Large intestine (tissue), 3 donors: ENCODE measurements around the gene RACGAP1. TPM values are rescaled to one million over a fixed set of nuclear protein-coding genes. Genes with fewer than 3 reads are reported as not detected.

Experiments
- DNase-seq, 2 donors: peaks; one replicate each; pipeline versions ENCODE4 v3.0.0 to v3.0.0-alpha.2; 2013
- H3K27ac ChIP-seq: one replicate; pipeline ENCODE4 v1.5.1; 2013; ENCODE audit warnings: low read length
- H3K27me3 ChIP-seq: 2 replicates; pipeline ENCODE4 v1.6.1; 2013; ENCODE audit warnings: low read length; ENCODE audit not compliant: control insufficient read depth, insufficient read depth
- H3K36me3 ChIP-seq: 2 replicates; pipeline ENCODE4 v1.6.1; 2013; ENCODE audit warnings: low read length; ENCODE audit not compliant: control insufficient read depth, insufficient read depth
- H3K4me1 ChIP-seq: one replicate; pipeline ENCODE4 v1.6.1; 2013; ENCODE audit warnings: low read length; ENCODE audit not compliant: control insufficient read depth, insufficient read depth
- H3K4me3 ChIP-seq: one replicate; pipeline ENCODE4 v1.5.1; 2013; ENCODE audit warnings: low read length
- H3K9me3 ChIP-seq: one replicate; pipeline ENCODE4 v1.6.1; 2013; ENCODE audit warnings: mild to moderate bottlenecking, low read depth, low read length, moderate library complexity; ENCODE audit not compliant: control insufficient read depth
- WGBS: methylation state at CpG from one replicate; pipeline ENCODE4 v1.1.5; 2013; ENCODE audit warnings: low lambda C conversion rate; ENCODE audit not compliant: insufficient coverage; 5-methylcytosine and 5-hydroxymethylcytosine counted together
- polyA plus RNA-seq: library from polyadenylated mRNA; unstranded; fragments of 120-200 nt; gene quantifications from one replicate; pipeline ENCODE4 v1.2.1, GENCODE V29; 2013

Gene RACGAP1
- polyA plus RNA-seq, 1 donor, result 21.8 TPM

DNA sequence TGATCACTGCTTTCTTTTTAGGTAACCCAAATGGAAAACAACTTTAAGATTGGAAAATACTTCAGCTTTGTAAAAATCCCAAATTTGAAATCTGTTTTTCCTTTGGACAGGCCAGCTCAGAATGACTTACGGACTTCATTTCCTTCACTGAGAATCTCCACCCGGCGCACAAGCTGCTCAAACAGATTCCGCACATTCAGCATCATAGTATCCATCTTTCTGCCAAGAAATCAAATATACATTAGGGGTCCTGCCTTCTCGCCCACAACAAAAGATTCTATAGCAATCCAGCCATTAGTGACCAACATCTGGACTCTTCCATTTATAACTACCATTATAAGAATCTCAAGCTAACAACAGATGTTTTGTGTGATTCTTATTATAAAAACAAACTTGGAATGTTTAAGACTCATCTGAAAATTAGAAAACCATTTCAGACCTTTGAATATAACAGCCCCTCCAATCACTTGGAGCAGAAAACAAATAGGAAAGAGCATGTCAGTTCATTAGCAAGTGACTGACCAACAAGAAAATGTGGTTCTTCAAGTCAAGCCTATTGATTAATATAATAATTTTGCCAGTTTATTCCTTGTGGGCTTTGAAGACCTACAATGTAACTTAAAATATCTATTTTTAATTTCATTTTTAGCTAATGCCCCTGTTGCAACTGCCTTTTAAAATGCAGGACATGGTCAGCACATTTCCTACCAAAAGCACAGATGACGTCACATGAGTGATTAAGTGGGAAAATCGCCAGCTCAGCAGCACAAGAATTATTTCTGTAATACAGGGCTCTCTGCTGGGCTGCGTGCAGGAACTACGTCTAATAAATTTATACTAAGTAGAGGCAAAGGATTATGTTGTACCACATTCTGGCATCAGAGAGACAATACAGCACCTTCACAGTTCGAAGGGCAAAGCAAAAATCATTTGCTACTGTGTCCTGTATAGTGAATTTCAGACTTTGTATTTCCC lies 8.5 kb downstream of the RACGAP1 start:
- H3K27ac ChIP-seq, result peak overlapping the region; percentile 68
- H3K4me3 ChIP-seq, result no peak overlapping the region
- no peaks in the 10 kb centered on the region for H3K27me3 ChIP-seq
- DNase-seq, result peak; percentile 47 to 68
- no CpG with 5 or more reads among the region's 10 CpGs for WGBS
- peaks cover 9% of the 10 kb centered on the region for H3K4me1 ChIP-seq
- H3K36me3 ChIP-seq, result peaks cover 8% of the 10 kb centered on the region
- H3K9me3 ChIP-seq, result no peaks in the 10 kb centered on the region

DNA sequence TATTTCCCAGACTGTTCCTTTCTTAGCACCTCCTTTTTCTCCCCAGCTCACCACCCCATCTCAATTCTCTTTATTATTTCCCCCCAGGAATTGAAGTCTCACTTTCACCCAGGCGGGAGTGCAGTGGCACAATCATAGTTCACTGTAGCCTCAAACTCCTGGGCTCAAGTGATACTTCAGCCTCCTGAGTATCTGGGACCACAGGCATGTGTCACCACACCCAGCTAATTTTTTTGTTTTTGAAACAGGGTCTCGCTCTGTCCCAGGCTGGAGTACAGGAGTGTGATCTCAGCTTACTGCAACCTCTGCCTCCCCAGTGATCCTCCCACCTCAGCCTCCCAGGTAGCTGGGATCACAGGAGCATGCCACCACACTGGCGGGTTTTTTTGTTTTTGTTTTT lies 11.0 kb downstream of the RACGAP1 start:
- Histone ChIP-seq H3K36me3 (peaks cover 10% of the 10 kb centered on the region), H3K27me3 (no peaks in the 10 kb centered on the region), H3K4me1 (peaks cover 9% of the 10 kb centered on the region), H3K9me3 (no peaks in the 10 kb centered on the region), H3K4me3 (no peak overlapping the region), H3K27ac (no peak overlapping the region)
- 100% methylated on average over 1 of the region's 3 CpGs for WGBS
- DNase-seq, result no peak

GRCh38 chr12:50013361-50014147 lies 11.7 kb downstream of the RACGAP1 start:
- Histone ChIP-seq H3K27me3 (no peaks in the 10 kb centered on the region), H3K36me3 (peaks cover 10% of the 10 kb centered on the region), H3K4me3 (no peak overlapping the region), H3K9me3 (no peaks in the 10 kb centered on the region), H3K4me1 (peaks cover 9% of the 10 kb centered on the region), H3K27ac (no peak overlapping the region)
- DNase-seq, result no peak
- 80% methylated on average over 1 of the region's 2 CpGs for WGBS

DNA sequence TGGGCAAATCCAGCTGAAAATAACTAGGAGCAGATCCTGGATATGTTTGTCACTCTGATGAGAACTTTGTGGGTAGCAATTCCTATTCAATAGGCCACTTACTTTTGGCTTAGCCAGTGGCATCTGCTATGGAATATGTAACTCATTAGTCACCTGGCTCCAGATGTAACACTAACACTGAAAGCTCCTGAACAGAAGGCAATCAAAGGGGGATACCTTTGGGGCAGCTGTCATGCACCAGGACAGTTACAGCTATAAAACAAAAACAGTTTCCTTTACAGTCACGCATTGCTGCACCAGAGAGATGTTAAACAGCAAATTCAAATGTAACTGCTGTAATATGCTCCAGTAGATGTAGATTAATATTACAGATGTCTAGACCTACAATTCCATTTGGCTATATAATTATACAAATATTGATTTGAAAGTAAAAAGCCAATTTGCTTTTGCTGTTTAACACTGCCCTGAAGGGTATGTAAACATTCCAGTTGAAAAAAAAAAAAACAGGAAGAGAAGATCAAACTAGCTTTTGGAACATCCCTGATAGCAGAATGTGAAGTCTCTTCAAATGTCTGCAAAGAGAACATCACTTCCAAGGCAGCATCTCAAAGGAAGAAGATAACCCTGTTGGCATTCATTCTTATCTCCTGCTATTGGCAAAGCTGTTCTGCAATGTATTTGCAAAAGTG lies 18.4 kb downstream of the RACGAP1 start:
- no peaks in the 10 kb centered on the region for H3K9me3 ChIP-seq
- peaks cover 2% of the 10 kb centered on the region for H3K36me3 ChIP-seq
- no peaks in the 10 kb centered on the region for H3K27me3 ChIP-seq
- no peak overlapping the region for H3K4me3 ChIP-seq
- H3K27ac ChIP-seq, result no peak overlapping the region
- DNase-seq, result no peak
- no peaks in the 10 kb centered on the region for H3K4me1 ChIP-seq
- WGBS, result no CpG with 5 or more reads among the region's 1 CpG

GRCh38 chr12:50006280-50006679 lies 19.0 kb downstream of the RACGAP1 start:
- Histone ChIP-seq H3K9me3 (no peaks in the 10 kb centered on the region), H3K27me3 (no peaks in the 10 kb centered on the region), H3K27ac (no peak overlapping the region), H3K4me1 (no peaks in the 10 kb centered on the region), H3K36me3 (peaks cover 2% of the 10 kb centered on the region), H3K4me3 (no peak overlapping the region)
- 100% methylated on average over 3 of the region's 7 CpGs for WGBS
- no peak for DNase-seq

GRCh38 chr12:50005175-50005574 lies 20.1 kb downstream of the RACGAP1 start:
- DNase-seq, result no peak
- H3K27me3 ChIP-seq, result no peaks in the 10 kb centered on the region
- H3K36me3 ChIP-seq, result peaks cover 7% of the 10 kb centered on the region
- no peak overlapping the region for H3K27ac ChIP-seq
- no CpG with 5 or more reads among the region's 3 CpGs for WGBS
- no peaks in the 10 kb centered on the region for H3K9me3 ChIP-seq
- H3K4me3 ChIP-seq, result no peak overlapping the region
- H3K4me1 ChIP-seq, result no peaks in the 10 kb centered on the region

- no peak overlapping the region for H3K27ac ChIP-seq
- H3K36me3 ChIP-seq, result peaks cover 7% of the 10 kb centered on the region
- H3K4me3 ChIP-seq, result no peak overlapping the region
- H3K9me3 ChIP-seq, result no peaks in the 10 kb centered on the region
- DNase-seq, result no peak
- no peaks in the 10 kb centered on the region for H3K27me3 ChIP-seq
- H3K4me1 ChIP-seq, result no peaks in the 10 kb centered on the region
Observed at GRCh38 chr12:50004696-50005095, 20.6 kb downstream of the RACGAP1 start.

GRCh38 chr12:50003595-50003994 lies 21.7 kb downstream of the RACGAP1 start:
- Histone ChIP-seq H3K36me3 (peaks cover 14% of the 10 kb centered on the region), H3K27me3 (no peaks in the 10 kb centered on the region), H3K9me3 (no peaks in the 10 kb centered on the region), H3K27ac (no peak overlapping the region), H3K4me3 (no peak overlapping the region), H3K4me1 (no peaks in the 10 kb centered on the region)
- DNase-seq, result no peak
- no CpG with 5 or more reads among the region's 2 CpGs for WGBS

DNA sequence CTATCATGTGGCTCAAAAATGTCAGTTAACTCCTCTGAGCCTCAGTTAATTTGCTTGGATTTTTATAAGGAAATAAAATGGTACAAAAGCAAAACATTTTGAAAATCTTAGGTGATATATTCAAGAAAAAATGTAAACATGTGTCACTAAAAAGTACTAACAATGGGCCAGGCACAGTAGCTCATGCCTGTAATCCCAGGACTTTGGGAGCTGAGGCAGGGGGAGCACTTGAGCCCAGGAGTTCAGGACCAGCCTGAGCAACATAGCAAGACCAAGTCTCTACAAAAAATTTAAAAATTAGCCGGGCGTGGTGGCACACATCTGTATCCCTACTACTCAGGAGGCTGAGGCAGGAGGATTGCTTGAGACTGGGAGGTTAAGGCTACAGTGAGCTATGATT lies 26.8 kb downstream of the RACGAP1 start:
- H3K4me3 ChIP-seq, result no peak overlapping the region
- WGBS, result no CpG with 5 or more reads among the region's 2 CpGs

DNA sequence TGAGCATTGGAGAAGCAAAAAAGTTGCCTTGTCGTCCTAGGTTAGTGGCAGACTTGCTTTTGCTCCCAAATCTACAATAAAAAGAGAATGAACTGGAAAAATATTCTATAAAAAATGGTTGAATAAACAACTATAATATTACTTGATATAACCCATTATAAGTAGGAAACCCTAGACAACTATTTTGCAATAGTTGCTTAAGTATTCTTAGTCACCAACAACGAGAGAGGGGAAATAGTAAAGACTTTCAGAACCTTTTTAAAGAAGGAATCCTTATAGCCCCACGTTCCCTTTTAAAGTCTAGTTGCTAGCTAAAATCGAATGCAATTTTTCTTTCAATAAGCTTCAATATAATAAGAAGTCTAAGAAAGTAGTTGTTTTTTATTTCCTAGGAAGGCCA lies 35.0 kb downstream of the RACGAP1 start:
- 57% methylated on average over 1 of the region's 4 CpGs for WGBS
- Histone ChIP-seq H3K9me3 (no peaks in the 10 kb centered on the region), H3K27ac (no peak overlapping the region), H3K4me1 (no peaks in the 10 kb centered on the region), H3K36me3 (peaks cover 40% of the 10 kb centered on the region), H3K27me3 (no peaks in the 10 kb centered on the region), H3K4me3 (no peak overlapping the region)
- no peak for DNase-seq

More for the DNA sequence above, 26.8 kb downstream of the RACGAP1 start:
- Histone ChIP-seq H3K36me3 (peaks cover 33% of the 10 kb centered on the region), H3K9me3 (no peaks in the 10 kb centered on the region), H3K27me3 (no peaks in the 10 kb centered on the region), H3K27ac (no peak overlapping the region), H3K4me1 (no peaks in the 10 kb centered on the region)
- no peak for DNase-seq
